Heart left ventricle (tissue), 16 donors: ENCODE measurements around the gene IER5. TPM values are rescaled to one million over a fixed set of nuclear protein-coding genes. Genes with fewer than 3 reads are reported as not detected.

ENCODE experiments used
- ATAC-seq, 4 donors: fragments of 200-7000 bp; cut with Tn5 transposase; one replicate each; pipeline ENCODE4 v1.9.1; 2020 to 2022; ENCODE audit warnings: moderate library complexity in 4 of 4, mild to moderate bottlenecking in 3 of 4, moderate number of reproducible peaks in 1 of 4
- DNase-seq, 5 donors: peaks; one replicate each; pipeline ENCODE4 v3.0.0-alpha.2; 2020
- H3K27ac ChIP-seq, 12 donors: fragments of 200-600 bp; sonication (generic) in 4 of 12; one replicate each; pipeline versions ENCODE4 v1.5.0 to v1.8.0; 2016 to 2022; ENCODE audit warnings: mild to moderate bottlenecking in 2 of 12
- H3K27me3 ChIP-seq, 9 donors: fragments of 200-600 bp; sonication (generic) in 2 of 9; one replicate each; pipeline versions ENCODE4 v1.5.1 to v1.8.0; 2016 to 2022; ENCODE audit warnings: mild to moderate bottlenecking in 3 of 9
- H3K36me3 ChIP-seq, 9 donors: fragments of 200-600 bp; sonication (generic) in 2 of 9; one replicate each; pipeline versions ENCODE4 v1.5.0 to v1.8.0; 2018 to 2022; ENCODE audit warnings: mild to moderate bottlenecking in 2 of 9
- H3K4me1 ChIP-seq, 12 donors: fragments of 200-600 bp; sonication (generic) in 4 of 12; one replicate each; pipeline versions ENCODE4 v1.5.0 to v1.8.0; 2016 to 2022; ENCODE audit warnings: mild to moderate bottlenecking in 3 of 12
- H3K4me3 ChIP-seq, 12 donors: fragments of 200-600 bp; sonication (generic) in 4 of 12; one replicate each; pipeline versions ENCODE4 v1.5.0 to v1.8.0; 2017 to 2022; ENCODE audit warnings: mild to moderate bottlenecking in 9 of 12, moderate library complexity in 4 of 12
- H3K9me3 ChIP-seq, 12 donors: fragments of 200-600 bp; sonication (generic) in 4 of 12; one replicate each; pipeline versions ENCODE4 v1.5.0 to v1.8.0; 2016 to 2022; ENCODE audit warnings: mild to moderate bottlenecking in 1 of 12
- CTCF ChIP-seq, 12 donors: fragments of 200-600 bp; sonication (generic) in 4 of 12; IDR thresholded peaks; one replicate each; pipeline versions ENCODE4 v1.5.0 to v1.8.0; 2018 to 2022; ENCODE audit warnings: antibody characterized with exemption in 12 of 12, mild to moderate bottlenecking in 5 of 12
- POLR2A ChIP-seq, 2 donors: fragments of 450-650 bp; IDR thresholded peaks; one replicate each; pipeline ENCODE4 v1.6.1; 2017; ENCODE audit warnings: antibody characterized with exemption in 2 of 2, mild to moderate bottlenecking in 2 of 2, moderate library complexity in 2 of 2
- WGBS, 4 donors: extraction: QIAGEN DNeasy Blood & Tissue Kit in 2 of 4; methylation state at CpG; one replicate each; pipeline versions ENCODE4 v1.1.5 to v1.1.7; 2013 to 2018; 5-methylcytosine and 5-hydroxymethylcytosine counted together
- intact Hi-C, 10 donors: fragments of 100-400 bp; cut with DNase I; formaldehyde crosslinking; loops; one replicate each; pipeline versions ENCODE4 v1.11.1 to v1.14.2; 2022
- polyA plus RNA-seq, 2 donors: library from polyadenylated mRNA; stranded (reverse); fragments of 200-250 nt; gene quantifications; one replicate each; pipeline ENCODE4 v1.2.3, GENCODE V29; 2013
- total RNA-seq, 9 donors: library from RNA; depleted of rRNA in 2 of 9; stranded (reverse); fragments of >200 nt in 2 of 9; fragmentation: NEBNext Ultra II Directional in 3 of 9; extraction: Animal tissue kit (Norgen Biotek cat#: 25700) in 3 of 9; gene quantifications; one replicate each; pipeline versions ENCODE4 v1.1.0 to v1.2.4, GENCODE V29; 2016 to 2023
- donor health status: ischemic (EF 13 %, LVEDD 7.1; RV severe dilation, severe dysfunction).
- donor health status: healthy with polysubstance abuse.
- donor health status: DM: no; HTN: yes; CAD: no.
- donor health status: DM: no; HTN: no; CAD: no.
- donor health status: ischemic (EF 25% LVEDD 6.9; RV normal size, moderate dysfunction).
- donor health status: ischemic (EF 25% LVEDD 5.7; RV mildly dilated, moderate dysfunction).
- donor health status: healthy.
- donor health status: DM: yes; HTN: yes; CAD: no.
- donor health status: ischemic (EF 35%, LVEDD 5.7; RV mildly dilated, moderate dysfunction).
- donor health status: nonischemic (EF 11% LVEDD 7.7; RV severe dilation, severe dysfunction).
- donor health status: DM: yes; HTN: yes; CAD: no.
- donor health status: PGD.
- donor health status: ischemic (EF 29% LVEDD 5.4; RV normal size, mild dysfunction).
- donor health status: nonischemic (EF 23%, LVEDD 6.1; RV moderate dilation, normal function).

Gene IER5
- total and polyA plus RNA-seq, 11 donors: 12.8 to 23.4 (median 18.5) TPM

- intact Hi-C loops: no loop called here
- Histone ChIP-seq H3K9me3 (no peaks in the 10 kb centered on the region), H3K4me3 (peak overlapping the region in 2 of 12 donors; percentile 19 to 31), H3K4me1 (peaks cover 7 to 82% (median 35%) of the 10 kb centered on the region in 12 donors), H3K27me3 (no peaks in the 10 kb centered on the region), H3K36me3 (no peaks in the 10 kb centered on the region), H3K27ac (peak overlapping the region in 11 of 12 donors; percentile 3 to 92 (median 44))
- TF ChIP-seq POLR2A (IDR thresholded peaks at IDR 0.05) (no peak), CTCF (IDR thresholded peaks at IDR 0.05) (no peak)
- DNase-seq: peak in 1 of 5 donors; percentile 59
- 45 to 65% (median 48%) methylated on average over 14 to 19 of the region's 19 CpGs for WGBS, 4 donors
- ATAC-seq: peak; percentile 24 to 66 (median 46)
Measured at GRCh38 chr1:181128592-181129497, 40.3 kb downstream of the IER5 start.

DNA sequence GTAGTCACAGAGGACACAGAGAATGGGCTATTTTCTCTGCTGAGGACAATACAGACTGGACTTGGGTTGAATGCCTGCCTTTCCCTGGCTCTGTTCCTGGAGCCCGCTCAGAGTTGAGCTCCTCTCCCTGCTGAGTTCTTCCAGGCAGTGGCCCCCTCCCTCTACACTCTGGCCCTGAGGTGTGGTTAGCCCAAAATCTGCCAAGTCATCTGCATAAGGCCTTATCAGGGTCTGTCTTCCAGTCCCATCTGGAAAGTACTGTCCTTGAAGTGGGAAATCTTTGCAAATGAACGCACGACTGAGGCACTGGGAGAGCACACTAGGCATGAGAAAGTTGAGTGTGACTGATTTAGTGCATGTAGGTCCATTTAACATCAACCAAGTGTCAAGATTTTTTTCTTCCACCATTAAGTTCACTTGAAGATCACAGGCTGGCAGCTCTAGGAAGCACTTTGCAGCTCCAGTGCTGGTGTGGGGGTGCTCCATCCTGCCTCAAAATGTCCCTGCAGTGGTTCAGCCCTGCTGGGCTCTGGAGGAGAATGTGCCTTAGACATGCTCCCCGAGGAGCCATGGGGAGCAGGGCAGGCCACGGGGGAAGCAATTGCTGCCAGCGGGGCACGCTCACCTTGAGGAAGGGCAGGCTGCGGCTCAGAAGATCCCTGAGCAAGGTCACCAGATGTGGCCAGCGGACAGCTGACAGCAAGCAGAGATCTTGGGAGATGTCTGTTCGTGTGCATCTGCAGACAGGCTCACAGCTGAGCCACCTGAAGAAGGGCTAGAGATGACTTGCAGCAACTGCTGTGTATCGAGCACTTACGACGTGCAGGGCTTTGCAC lies 41.5 kb downstream of the IER5 start:
- peak overlapping the region in 1 of 12 donors; percentile 92 for H3K27ac ChIP-seq
- WGBS, 4 donors: 82 to 92% (median 86%) methylated on average over 13 of the region's 13 CpGs
- no peaks in the 10 kb centered on the region for H3K9me3 ChIP-seq
- no peak for DNase-seq
- intact Hi-C loops: loop anchor here in 1 of 10 donors (2.0 kb wide), 1 partner anchor 19 kb away; no protein-coding TSS in a partner anchor
- H3K4me1 ChIP-seq: peaks cover 7 to 84% (median 38%) of the 10 kb centered on the region in 12 donors
- no peaks in the 10 kb centered on the region for H3K27me3 ChIP-seq
- no peak for ATAC-seq
- H3K4me3 ChIP-seq: no peak overlapping the region
- no peaks in the 10 kb centered on the region for H3K36me3 ChIP-seq
- TF ChIP-seq CTCF (IDR thresholded peaks at IDR 0.05) (no peak), POLR2A (IDR thresholded peaks at IDR 0.05) (no peak)

DNA sequence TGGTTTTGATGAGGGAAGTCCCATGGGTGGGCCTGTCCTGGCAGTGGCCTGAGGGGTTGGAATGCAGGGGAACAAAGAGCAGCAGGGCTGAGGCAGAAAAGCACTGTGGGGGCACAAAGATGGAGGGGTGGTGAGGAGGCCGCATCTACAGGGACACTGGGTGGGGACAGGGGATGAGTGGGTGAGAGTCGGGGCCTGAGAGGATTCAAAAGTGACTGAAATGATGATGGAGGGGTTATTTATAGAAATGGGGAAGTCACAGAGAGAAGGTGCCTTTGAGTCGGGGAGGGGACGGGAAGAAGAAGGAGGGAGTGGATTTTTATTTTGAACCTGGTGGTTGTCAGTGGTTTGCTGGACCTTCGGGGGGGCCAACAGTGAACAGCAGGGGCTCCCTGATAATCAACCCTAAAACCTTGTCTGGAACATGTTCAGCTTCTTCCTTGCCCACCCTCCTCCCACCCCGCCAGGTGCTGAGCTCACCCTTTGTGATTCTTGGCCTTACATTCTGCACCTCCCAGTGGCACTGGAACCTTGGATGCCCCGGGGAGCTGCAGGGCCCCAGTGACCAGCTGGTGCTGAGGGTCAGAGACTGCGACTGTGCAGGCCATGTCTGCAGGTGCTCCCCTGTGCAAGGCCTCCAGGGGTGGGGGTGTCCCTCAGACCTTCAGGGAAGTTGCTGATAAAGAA lies 42.9 kb downstream of the IER5 start:
- Histone ChIP-seq H3K4me1 (peaks cover 7 to 90% (median 51%) of the 10 kb centered on the region in 12 donors), H3K4me3 (no peak overlapping the region), H3K9me3 (no peaks in the 10 kb centered on the region), H3K27me3 (no peaks in the 10 kb centered on the region), H3K36me3 (no peaks in the 10 kb centered on the region), H3K27ac (no peak overlapping the region)
- 64 to 77% (median 76%) methylated on average over 7 to 8 of the region's 8 CpGs for WGBS, 4 donors
- TF ChIP-seq CTCF (IDR thresholded peaks at IDR 0.05) (no peak), POLR2A (IDR thresholded peaks at IDR 0.05) (no peak)
- DNase-seq (no peak), ATAC-seq (no peak)
- intact Hi-C loops: loop anchor here in 1 of 10 donors (2.0 kb wide), 1 partner anchor 21 kb away; no protein-coding TSS in a partner anchor
